Measurements from ENCODE around the gene WDR75. TPM values are rescaled to one million over a fixed set of nuclear protein-coding genes. Genes with fewer than 3 reads are reported as not detected.

The WDR75 gene
- total RNA-seq, 2 experiments from 2014 or later = 31.4 to 34.0 TPM

DNA sequence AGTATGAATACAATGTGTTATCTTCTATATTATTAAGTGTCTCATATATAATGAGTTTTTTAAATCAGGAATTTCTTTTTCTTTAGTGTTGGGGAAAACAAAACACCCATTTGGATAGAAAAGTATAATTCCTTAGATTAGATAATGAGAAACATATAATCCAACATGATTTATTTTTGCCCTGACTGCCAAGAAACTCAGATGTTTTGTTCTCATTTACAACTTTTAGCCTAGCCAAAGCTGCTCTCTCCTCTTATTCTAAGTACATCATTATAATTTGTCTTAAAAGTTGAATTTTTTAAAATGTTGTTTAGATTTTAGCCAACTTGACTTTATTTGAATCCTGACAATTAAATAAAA is 70.7 kb downstream of the WDR75 start:
- H3K4me1 Mint-ChIP-seq = no peaks in the 10 kb centered on the region
- H3K27me3 Mint-ChIP-seq = peaks cover 5% of the 10 kb centered on the region
- POLR2A ChIA-PET = interaction anchor here (0.7 kb wide), 1 partner anchor 12 kb away, joined by 3 read pairs; no protein-coding TSS in a partner anchor
- DNase-seq = no peak
- H3K4me3 Mint-ChIP-seq = no peak overlapping the region
- H3K36me3 Mint-ChIP-seq (ENCODE audit: low read depth) = no peaks in the 10 kb centered on the region
- H3K9me3 Mint-ChIP-seq = peaks cover 3% of the 10 kb centered on the region
- CTCF ChIA-PET = no interaction called here
- H3K27ac Mint-ChIP-seq = no peak overlapping the region

DNA sequence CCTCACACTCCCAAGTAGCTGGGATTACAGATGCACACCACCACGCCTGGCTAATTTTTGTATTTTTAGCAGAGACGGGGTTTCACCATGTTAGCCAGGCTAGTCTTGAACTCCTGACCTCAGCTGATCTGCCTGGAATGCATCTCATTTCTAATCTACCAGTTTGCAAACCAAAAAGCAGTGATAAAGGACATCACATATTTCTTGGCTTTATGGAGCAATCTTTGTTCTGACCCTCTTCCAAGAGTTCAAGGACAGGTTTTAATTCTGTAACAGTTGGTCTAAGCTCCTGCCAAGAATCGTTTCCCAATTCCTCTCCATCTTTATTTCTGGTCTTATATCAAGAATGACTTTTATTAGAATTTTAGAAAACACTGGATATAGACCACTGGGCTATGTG is 71.6 kb downstream of the WDR75 start:
- Mint-ChIP-seq H3K36me3 (ENCODE audit: low read depth) (no peaks in the 10 kb centered on the region), H3K4me3 (no peak overlapping the region), H3K27me3 (peaks cover 6% of the 10 kb centered on the region), H3K9me3 (peaks cover 3% of the 10 kb centered on the region), H3K27ac (no peak overlapping the region), H3K4me1 (no peaks in the 10 kb centered on the region)
- ChIA-PET POLR2A (no interaction called here), CTCF (no interaction called here)
- no peak for DNase-seq

DNA sequence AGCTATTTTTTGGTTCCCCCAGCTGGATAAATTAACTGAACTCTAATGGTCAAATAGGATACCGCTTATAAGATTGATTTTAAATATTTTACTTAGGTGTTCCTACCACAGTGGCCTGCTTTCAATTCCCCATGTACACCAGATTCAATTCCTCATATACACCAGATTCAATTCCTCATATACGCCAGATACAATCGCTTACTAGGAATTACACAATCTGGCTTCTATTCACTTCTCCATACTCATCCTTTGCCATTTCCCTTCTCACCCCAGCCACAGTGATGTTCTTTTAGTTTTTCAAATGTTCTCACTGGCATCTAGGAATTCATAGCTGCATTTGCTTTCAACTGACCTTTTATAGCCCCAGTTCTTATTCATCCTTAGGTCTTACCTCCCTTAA is 72.8 kb downstream of the WDR75 start:
- ChIA-PET CTCF (no interaction called here), POLR2A (no interaction called here)
- Mint-ChIP-seq H3K4me3 (no peak overlapping the region), H3K9me3 (peaks cover 2% of the 10 kb centered on the region), H3K27me3 (peaks cover 7% of the 10 kb centered on the region), H3K36me3 (ENCODE audit: low read depth) (no peaks in the 10 kb centered on the region), H3K27ac (no peak overlapping the region), H3K4me1 (no peaks in the 10 kb centered on the region)
- DNase-seq = no peak

DNA sequence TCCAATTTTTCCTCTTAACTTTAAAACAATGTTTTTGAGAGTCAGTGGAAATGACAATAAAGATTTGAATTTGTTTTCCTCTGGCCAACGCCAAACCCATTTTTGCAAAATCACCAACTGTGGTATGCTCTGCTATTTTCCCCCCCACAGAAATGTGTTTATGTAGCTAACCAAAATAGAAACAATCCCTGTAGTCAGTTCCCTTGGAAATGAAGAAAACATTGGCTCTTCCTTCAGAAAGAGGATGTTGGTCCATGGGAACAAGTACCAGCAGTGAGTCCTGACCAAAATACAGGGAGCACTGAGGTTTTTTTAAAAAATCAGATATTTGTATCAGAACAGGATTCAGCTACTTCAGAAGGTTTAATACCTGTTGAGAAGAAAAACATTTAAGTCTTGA is 74.0 kb downstream of the WDR75 start:
- Mint-ChIP-seq H3K36me3 (ENCODE audit: low read depth) (no peaks in the 10 kb centered on the region), H3K27ac (no peak overlapping the region), H3K4me1 (no peaks in the 10 kb centered on the region), H3K4me3 (no peak overlapping the region), H3K27me3 (peaks cover 7% of the 10 kb centered on the region), H3K9me3 (no peaks in the 10 kb centered on the region)
- DNase-seq = no peak
- ChIA-PET CTCF (no interaction called here), POLR2A (no interaction called here)

DNA sequence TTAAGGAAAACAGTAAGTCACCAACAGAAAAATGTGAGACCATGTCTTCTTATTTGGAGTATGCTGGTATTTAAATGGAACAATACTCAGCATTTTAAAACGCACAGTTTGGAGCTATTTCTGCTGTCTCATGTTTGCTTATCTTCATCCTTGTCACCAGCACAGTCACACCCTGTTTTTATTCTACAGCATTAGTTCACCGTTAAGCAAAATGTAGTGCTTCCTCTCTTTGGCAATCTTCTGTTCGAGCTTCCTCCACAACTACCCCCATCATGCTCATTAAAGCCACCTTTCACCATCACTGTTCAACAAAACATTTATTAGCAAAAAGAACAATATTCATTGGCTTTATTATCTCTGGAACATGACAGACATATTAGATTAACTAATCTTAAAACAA is 75.3 kb downstream of the WDR75 start:
- no peak for DNase-seq
- Mint-ChIP-seq H3K27ac (no peak overlapping the region), H3K4me1 (no peaks in the 10 kb centered on the region), H3K4me3 (no peak overlapping the region), H3K36me3 (ENCODE audit: low read depth) (no peaks in the 10 kb centered on the region), H3K9me3 (no peaks in the 10 kb centered on the region), H3K27me3 (peaks cover 7% of the 10 kb centered on the region)
- POLR2A ChIA-PET = no interaction called here
- CTCF ChIA-PET = no interaction called here

DNA sequence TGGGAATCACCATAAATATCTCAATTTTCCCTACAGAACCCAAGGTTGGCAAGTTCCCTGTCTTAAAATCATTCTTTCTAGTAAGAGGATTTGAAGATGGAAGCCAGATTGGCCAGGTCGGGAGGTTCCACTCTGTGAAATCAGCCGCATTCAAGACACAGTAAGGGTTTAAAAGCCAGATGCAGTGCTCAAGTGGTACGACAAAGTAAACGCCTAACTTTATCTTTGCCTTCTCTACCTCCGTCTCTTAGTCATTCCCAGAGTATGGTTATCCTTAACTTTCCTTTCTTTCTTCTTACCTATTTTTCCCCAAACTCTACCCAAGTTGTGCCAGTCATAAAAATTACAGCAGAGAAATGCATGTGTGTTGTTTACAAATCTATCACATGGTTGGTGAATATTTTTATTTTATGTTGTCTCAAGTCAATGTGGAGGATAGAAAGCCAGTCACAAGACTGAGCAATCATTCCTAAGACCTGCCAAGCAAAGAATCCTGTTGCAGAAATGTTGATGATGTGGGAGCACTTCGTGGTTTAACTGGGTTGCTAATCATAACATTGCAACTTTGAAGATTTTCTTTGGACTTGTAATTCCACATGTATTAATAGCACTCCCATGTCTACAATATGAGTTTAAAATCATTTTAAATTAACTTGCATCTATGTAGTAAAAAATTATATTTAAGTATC is 76.7 kb downstream of the WDR75 start:
- ChIA-PET CTCF (no interaction called here), POLR2A (no interaction called here)
- Mint-ChIP-seq H3K36me3 (ENCODE audit: low read depth) (no peaks in the 10 kb centered on the region), H3K4me1 (no peaks in the 10 kb centered on the region), H3K27me3 (peaks cover 7% of the 10 kb centered on the region), H3K9me3 (no peaks in the 10 kb centered on the region), H3K4me3 (no peak overlapping the region), H3K27ac (no peak overlapping the region)
- DNase-seq = no peak

DNA sequence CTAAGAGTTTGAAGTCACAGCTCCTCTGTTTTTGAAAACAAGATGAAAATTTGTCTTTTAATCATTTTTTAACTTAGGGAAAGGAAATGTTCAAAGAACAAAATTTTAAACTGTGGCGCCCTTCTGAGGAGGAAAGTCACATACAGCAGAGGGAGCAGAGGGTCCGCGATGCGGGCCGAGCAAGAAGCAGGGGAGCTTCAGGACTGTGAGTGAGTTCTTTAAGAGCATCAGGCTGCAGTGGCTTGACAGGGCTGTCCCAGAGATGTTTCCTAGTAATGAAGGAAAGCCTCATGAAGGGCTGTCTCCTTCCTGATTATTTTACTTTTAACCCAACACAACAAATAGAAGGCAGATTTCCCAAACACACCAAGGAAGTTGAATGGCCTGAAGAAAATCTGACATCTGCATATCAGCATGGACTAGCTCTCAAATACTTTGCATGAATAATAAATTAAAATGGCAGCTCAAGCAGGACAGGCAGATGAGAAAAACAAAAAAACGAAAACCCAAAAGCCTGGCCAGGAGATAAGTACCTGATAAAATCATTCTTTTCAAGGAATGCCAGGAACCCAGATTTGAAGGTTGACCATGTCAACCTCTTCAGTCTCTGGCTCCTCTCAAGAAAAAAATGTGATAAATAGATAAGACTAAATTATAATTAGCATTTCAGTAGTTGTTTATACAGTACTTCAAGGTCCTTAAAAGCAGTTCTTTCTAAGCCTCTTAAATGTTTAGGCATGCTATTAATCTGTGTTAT is 78.5 kb downstream of the WDR75 start:
- H3K4me3 Mint-ChIP-seq = no peak overlapping the region
- ChIA-PET POLR2A (no interaction called here), CTCF (no interaction called here)

DNA sequence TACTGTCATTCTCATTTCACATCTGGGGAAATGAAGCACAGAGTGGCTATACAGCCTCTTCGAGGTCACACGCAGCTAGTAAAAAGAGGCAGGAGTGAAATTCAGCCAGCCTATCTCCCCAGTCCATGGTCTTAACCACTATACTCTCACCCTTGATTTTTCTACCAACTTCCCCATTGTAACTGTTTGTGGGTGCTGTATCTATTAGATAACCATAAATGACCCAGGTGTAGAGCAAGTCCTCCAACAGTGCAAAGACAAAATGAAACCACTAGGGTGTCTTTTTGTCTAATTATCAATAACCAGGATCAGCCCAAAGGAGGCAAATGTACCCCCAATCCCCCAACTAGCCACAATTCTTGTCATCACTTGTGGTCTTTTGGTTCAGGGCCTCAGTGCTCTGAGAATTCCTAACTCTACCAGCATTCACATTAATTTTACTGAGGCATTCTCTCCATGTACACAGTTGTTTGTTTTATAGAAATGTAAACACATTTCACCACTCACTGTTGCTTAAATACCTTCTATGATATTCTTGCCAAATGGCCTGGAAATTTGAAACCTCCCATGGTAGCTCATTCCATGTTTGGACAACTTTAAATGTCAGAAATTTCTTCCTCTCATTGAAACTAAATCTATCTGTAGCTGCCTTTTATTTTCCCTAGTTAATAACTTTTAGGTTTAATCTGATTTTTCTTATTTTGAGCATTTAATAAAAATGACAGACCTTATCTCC is 80.6 kb downstream of the WDR75 start:
- ChIA-PET CTCF (no interaction called here), POLR2A (no interaction called here)
- Mint-ChIP-seq H3K9me3 (no peaks in the 10 kb centered on the region), H3K27ac (no peak overlapping the region), H3K36me3 (ENCODE audit: low read depth) (no peaks in the 10 kb centered on the region), H3K27me3 (peaks cover 1% of the 10 kb centered on the region), H3K4me1 (no peaks in the 10 kb centered on the region), H3K4me3 (no peak overlapping the region)
- DNase-seq = no peak

More for the DNA sequence above, 78.5 kb downstream of the WDR75 start:
- peaks cover 4% of the 10 kb centered on the region for H3K27me3 Mint-ChIP-seq
- DNase-seq = no peak
- H3K27ac Mint-ChIP-seq = no peak overlapping the region
- H3K9me3 Mint-ChIP-seq = no peaks in the 10 kb centered on the region
- H3K4me1 Mint-ChIP-seq = no peaks in the 10 kb centered on the region
- H3K36me3 Mint-ChIP-seq (ENCODE audit: low read depth) = no peaks in the 10 kb centered on the region

DNA sequence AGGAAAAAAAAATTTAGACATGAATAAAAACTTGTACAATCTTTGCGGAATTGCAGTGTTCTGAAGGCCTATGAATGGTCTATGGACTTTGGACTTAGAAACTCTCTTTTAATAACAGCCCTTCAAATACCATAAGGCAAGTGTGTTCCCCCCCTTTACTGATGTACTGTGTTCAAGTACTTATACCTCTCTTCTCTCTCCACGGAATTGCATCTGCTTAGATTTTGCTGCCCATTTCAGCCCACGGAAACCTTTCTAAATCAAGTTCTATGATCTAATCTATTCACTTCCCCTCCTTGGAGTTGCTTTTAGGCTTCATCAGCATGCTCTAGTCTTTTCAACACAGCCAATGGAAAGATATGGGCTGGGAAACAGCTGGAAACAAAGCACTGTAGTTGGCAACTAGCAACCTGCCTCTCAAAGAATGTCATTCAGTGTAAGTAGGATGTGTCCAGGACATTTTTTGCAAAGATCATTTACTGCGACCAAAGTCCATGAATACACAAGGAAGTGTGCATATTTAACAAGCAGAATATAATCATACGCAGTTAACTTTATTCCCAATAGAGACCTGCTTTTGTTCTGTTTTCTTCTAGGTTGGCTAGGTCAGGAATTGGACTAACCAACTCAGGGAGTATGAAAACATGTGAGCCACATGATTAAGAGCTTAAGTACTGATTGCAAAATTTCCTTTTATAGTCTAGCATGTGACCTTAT is 81.3 kb downstream of the WDR75 start:
- POLR2A ChIA-PET = no interaction called here
- Mint-ChIP-seq H3K27me3 (peaks cover 1% of the 10 kb centered on the region), H3K27ac (no peak overlapping the region), H3K36me3 (ENCODE audit: low read depth) (no peaks in the 10 kb centered on the region), H3K4me1 (no peaks in the 10 kb centered on the region), H3K9me3 (no peaks in the 10 kb centered on the region), H3K4me3 (no peak overlapping the region)
- no peak for DNase-seq
- CTCF ChIA-PET = no interaction called here

DNA sequence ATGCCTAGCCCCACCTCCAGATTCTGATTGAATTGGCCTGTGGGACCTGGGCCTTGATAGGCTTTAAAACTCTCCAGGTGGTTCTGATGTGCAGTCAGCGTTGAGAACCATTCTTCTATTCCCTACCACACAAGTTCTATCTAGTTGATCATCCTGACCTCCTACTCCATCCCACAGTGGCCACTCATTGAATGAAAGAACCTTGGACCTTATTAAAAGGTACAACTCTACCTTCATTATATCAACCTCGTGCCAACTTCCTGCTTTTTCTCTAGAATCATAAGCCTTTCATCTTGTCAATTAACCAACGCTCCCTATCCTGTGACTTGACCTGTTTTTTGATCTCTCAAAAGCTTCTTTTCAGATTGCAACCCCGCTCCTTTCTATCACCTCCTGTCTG is 83.5 kb downstream of the WDR75 start:
- ChIA-PET CTCF (no interaction called here), POLR2A (no interaction called here)
- no peaks in the 10 kb centered on the region for H3K9me3 Mint-ChIP-seq
- no peak overlapping the region for H3K27ac Mint-ChIP-seq
- DNase-seq = no peak
- H3K36me3 Mint-ChIP-seq (ENCODE audit: low read depth) = no peaks in the 10 kb centered on the region
- H3K4me3 Mint-ChIP-seq = no peak overlapping the region
- H3K27me3 Mint-ChIP-seq = no peaks in the 10 kb centered on the region
- H3K4me1 Mint-ChIP-seq = no peaks in the 10 kb centered on the region

Other genes starting within 250 kb of the WDR75 start
- 1 to 10 TPM; 4.4 to 6.0 TPM for gene SLC40A1, start 139.3 kb downstream of the WDR75 start, total RNA-seq
- 10 to 100 TPM; 37.9 to 38.4 TPM for gene ASNSD1, start 220.0 kb downstream of the WDR75 start, total RNA-seq
- gene ANKAR, start 233.2 kb downstream of the WDR75 start, total RNA-seq = 1 to 10 TPM; 3.9 to 7.0 TPM